Fibroblast of the conjunctiva (primary cell): ENCODE measurements around the gene SCAMP1.

Experiments
- DNase-seq: peaks from one replicate; pipeline ENCODE4 v3.0.0-alpha.2; 2010; ENCODE audit warnings: low read depth

Gene SCAMP1

GRCh38 chr5:78514427-78515330 is 154.3 kb downstream of the SCAMP1 start:
- DNase-seq, result no peak

- no peak for DNase-seq
These were observed 155.3 kb downstream of the SCAMP1 start for GRCh38 chr5:78515670-78516069.

GRCh38 chr5:78518365-78519197 is 158.2 kb downstream of the SCAMP1 start:
- peak; percentile 51 for DNase-seq

- DNase-seq, result no peak
These were observed 159.0 kb downstream of the SCAMP1 start for GRCh38 chr5:78519198-78519941.

GRCh38 chr5:78521455-78521854 is 161.0 kb downstream of the SCAMP1 start:
- no peak for DNase-seq

- DNase-seq, result no peak
These were observed 162.3 kb downstream of the SCAMP1 start for GRCh38 chr5:78522476-78523260.

GRCh38 chr5:78523314-78524193 is 163.1 kb downstream of the SCAMP1 start:
- DNase-seq, result no peak

GRCh38 chr5:78526049-78526525 is 165.7 kb downstream of the SCAMP1 start:
- no peak for DNase-seq

- DNase-seq, result peak; percentile 86
These were observed 166.8 kb downstream of the SCAMP1 start for GRCh38 chr5:78527054-78527859.

- no peak for DNase-seq
These were observed 167.5 kb downstream of the SCAMP1 start for GRCh38 chr5:78527925-78528324.
